RWPE1 (cell line): ENCODE data around the gene GOLT1B.

ENCODE experiments used
- CTCF ChIA-PET: fragments of 350-600 bp; sonication (Branson Sonifier 250); formaldehyde crosslinking; extraction: SDS; loops from one replicate; lab custom pipeline; 2021; lab: Yijun Ruan, JAX
- POLR2A ChIA-PET: fragments of 400-600 bp; formaldehyde crosslinking; extraction: SDS; loops from one replicate; lab custom pipeline; 2020; ENCODE audit warnings: antibody characterized with exemption; ENCODE audit not compliant: low non-redundant PET; lab: Yijun Ruan, JAX
- DNase-seq: peaks from one replicate; pipeline ENCODE4 v3.0.0; 2012; ENCODE audit warnings: low spot score
- H3K27ac ChIP-seq: fragments of 450-650 bp; 2 replicates; pipeline ENCODE4 v1.5.1; 2017
- CTCF ChIP-seq: fragments of 450-650 bp; conservative IDR thresholded peaks from 2 replicates; pipeline ENCODE4 v1.5.1; 2017; ENCODE audit warnings: low read depth, mild to moderate bottlenecking

GOLT1B gene

GRCh38 chr12:21541773-21542172, 40.2 kb downstream of the GOLT1B start:
- ChIA-PET CTCF (no interaction called here), POLR2A (no interaction called here)
- no peak for TF ChIP-seq CTCF
- H3K27ac ChIP-seq, result no peak overlapping the region
- DNase-seq, result no peak

GRCh38 chr12:21542403-21542802, 40.8 kb downstream of the GOLT1B start:
- no peak overlapping the region for H3K27ac ChIP-seq
- no peak for TF ChIP-seq CTCF
- CTCF ChIA-PET, result no interaction called here
- DNase-seq, result no peak
- POLR2A ChIA-PET, result no interaction called here

- CTCF ChIA-PET, result no interaction called here
- TF ChIP-seq CTCF, result no peak
Observed at GRCh38 chr12:21543151-21543550, 41.6 kb downstream of the GOLT1B start.

GRCh38 chr12:21545557-21545956, 44.0 kb downstream of the GOLT1B start:
- no peak for DNase-seq
- no peak overlapping the region for H3K27ac ChIP-seq
- ChIA-PET CTCF (no interaction called here), POLR2A (no interaction called here)
- no peak for TF ChIP-seq CTCF

More at GRCh38 chr12:21543151-21543550, 41.6 kb downstream of the GOLT1B start:
- POLR2A ChIA-PET, result no interaction called here
- H3K27ac ChIP-seq, result no peak overlapping the region
- no peak for DNase-seq

GRCh38 chr12:21546716-21547115, 45.1 kb downstream of the GOLT1B start:
- ChIA-PET CTCF (interaction anchor here (0.6 to 1.4 kb wide), 2 partner anchors 134 to 1309 kb away, joined by 3 to 4 read pairs; no protein-coding TSS in a partner anchor), POLR2A (no interaction called here)
- DNase-seq, result no peak
- H3K27ac ChIP-seq, result no peak overlapping the region
- no peak for TF ChIP-seq CTCF

GRCh38 chr12:21547437-21547836, 45.8 kb downstream of the GOLT1B start:
- POLR2A ChIA-PET, result no interaction called here
- no peak overlapping the region for H3K27ac ChIP-seq
- no peak for DNase-seq
- CTCF ChIA-PET, result interaction anchor here (1.4 kb wide), 1 partner anchor 133 kb away, joined by 4 read pairs; no protein-coding TSS in a partner anchor
- TF ChIP-seq CTCF, result no peak
